MM.1S (cell line): Measurements from ENCODE around the gene ST6GAL1.

Experiments
- CTCF ChIP-seq: fragments of 300-600 bp; sonication (generic); IDR thresholded peaks from 2 replicates; pipeline ENCODE4 v1.5.1; 2016; ENCODE audit warnings: antibody characterized with exemption, low read length, mixed read lengths
- EZH2 ChIP-seq: fragments of 300-600 bp; sonication (generic); optimal IDR thresholded peaks from 2 replicates; pipeline ENCODE3; 2017; ENCODE audit warnings: low read depth, mild to moderate bottlenecking, antibody characterized with exemption, low read length, mixed read lengths
- EZH2phosphoT487 ChIP-seq: fragments of 300-600 bp; sonication (generic); IDR thresholded peaks from 2 replicates; pipeline ENCODE4 v1.6.1; 2018; ENCODE audit warnings: antibody characterized with exemption, low read length

- no peak for TF ChIP-seq CTCF
- no peak for TF ChIP-seq EZH2phosphoT487
- TF ChIP-seq EZH2: no peak
Observed at GRCh38 chr3:186991470-186991869, 61.1 kb downstream of the ST6GAL1 start.
